Stimulated activated CD8-positive, alpha-beta memory T cell treated with anti-CD3 and anti-CD28 coated beads, Interleukin-7, amount 100 ng/mL, for 1 hour (primary cell): Measurements from ENCODE around the gene NDUFAF2.
"Not testable (repeated sequence)": the region's sequence is repeated elsewhere in the genome, so short reads cannot be mapped to it uniquely, and the experiment has no call there.

ENCODE experiments used
- DNase-seq, 2 donors: peaks; one replicate each; pipeline ENCODE4 v3.0.0-alpha.2; 2020; ENCODE audit warnings: low read depth in 2 of 2

Gene NDUFAF2

DNA sequence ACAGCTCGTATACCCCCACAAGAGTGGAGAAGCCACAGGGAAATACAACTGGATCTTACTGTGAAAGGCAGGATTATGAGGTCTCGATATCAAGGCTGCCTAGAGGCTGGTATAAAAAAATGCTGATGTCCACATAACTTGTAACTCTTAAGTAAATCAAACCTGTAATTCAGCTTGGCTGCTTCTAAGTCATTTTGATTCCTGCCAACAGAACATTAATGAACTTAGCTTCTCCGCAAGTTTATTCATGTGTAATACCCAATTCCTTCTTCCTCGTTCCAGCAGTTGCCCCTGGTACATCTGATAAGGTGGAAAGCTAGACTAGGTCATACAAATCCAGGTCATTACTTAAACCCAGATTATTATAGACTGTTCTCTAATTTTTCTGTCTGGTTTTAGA is 233.7 kb downstream of the NDUFAF2 start:
- no peak for DNase-seq

DNA sequence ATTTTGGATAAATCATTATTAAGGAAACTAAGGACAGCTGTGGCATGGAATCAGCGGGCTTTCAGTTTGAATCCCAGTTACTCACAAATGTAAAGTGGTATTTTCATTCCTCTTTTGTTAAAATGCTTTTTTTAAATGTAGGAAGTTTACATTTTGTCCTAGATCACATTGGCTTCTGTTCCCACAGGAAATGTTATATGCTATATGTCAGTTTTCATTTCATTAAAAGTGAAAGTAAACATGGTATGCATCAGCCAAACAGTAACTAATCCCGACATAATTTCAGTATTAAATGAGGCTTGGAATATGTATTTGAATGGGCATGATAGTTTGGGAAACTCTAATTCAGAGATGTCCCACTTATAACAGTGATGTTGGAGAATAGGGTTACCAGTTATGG is 235.9 kb downstream of the NDUFAF2 start:
- DNase-seq = no peak

DNA sequence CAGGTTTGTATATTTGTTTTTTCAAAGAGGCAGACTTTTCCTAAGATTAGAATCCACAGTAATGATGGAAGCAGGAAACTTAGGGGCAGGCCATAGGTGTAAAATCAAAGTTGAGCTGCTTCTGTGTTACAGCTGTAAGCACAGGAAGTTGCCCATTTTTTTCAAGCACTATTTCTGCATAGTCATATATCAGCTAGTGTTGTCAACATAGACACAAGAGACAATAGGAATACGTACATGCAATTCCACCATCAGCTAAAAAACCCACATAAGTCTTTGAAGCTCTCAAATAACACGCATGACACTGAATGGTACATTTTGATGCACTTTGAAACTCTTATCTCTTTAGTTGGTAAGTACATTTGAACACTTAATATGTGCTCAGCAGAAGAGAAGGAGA is 237.4 kb downstream of the NDUFAF2 start:
- DNase-seq = no peak

DNA sequence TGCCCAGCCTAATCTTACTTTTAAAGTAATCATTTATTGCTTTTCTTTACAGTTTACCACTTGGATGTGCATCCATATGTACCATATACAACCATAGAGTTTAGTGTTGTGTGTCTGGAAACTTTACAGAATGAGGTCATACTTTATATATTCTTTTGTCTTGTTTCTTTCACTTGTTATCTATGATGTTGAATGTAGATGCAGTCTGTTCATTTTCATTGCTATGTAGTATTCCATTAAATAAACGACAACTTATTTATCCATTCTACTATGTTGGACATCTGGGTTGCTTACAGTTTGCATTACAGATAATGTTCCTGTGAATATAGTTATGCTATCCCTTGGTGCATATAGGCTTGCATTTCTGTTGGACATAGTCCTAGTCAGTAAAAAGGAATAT is 238.5 kb downstream of the NDUFAF2 start:
- no peak for DNase-seq

DNA sequence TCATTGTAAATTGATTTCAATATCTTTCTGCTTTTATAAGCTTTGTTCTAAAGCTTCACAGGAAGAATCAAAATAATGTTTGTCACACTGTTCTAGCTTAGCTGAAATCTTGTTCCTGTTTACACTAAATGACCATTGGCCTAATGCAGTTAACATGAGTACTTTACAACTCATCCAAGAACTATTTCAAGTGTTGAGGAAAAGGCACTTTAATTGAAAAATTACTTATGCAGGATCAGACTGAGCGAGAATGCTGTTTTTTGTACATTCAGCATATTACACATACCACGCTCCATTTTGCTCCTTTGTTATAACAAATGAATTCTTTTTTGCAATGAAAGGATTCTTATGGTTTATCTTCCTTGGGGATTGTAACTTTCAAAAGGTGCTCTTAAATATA is 239.7 kb downstream of the NDUFAF2 start:
- no peak for DNase-seq

DNA sequence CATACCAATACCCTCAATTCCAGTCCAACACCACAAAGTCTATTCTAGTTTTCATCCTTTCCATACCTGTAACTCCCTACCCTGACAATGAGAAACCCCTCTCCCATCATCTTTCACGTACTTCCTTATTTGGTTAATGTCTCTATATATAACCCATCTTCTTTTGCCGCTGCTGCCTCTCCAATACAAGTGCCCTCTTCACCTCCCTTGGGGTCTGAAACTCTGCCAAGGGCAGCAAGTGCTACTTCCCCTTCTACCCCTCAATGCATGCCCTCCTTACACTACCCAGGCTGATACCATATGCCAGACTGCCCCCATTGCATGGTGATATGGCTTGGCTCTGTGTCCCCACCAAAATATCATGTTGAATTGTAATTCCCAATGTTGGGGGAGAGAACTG is 241.6 kb downstream of the NDUFAF2 start:
- no peak for DNase-seq

DNA sequence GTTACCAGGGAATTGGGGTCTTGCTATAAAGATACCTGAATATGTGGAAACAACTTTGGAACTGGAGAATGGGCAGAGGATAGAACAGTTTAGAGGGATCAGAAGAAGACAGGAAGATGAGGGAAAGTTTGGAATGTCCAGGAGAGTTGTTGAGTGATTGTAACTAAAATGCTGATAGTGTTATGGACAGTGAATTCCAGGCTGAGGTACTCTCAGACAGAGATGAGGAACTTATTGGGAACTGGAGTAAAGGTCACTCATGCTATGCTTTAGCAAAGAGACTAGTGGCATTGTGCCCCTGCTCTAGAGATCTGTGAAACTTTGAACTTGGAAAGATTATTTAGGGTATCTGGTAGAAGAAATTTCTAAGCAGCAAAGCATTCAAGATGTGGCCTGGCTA is 242.3 kb downstream of the NDUFAF2 start:
- not testable (repeated sequence) for DNase-seq

DNA sequence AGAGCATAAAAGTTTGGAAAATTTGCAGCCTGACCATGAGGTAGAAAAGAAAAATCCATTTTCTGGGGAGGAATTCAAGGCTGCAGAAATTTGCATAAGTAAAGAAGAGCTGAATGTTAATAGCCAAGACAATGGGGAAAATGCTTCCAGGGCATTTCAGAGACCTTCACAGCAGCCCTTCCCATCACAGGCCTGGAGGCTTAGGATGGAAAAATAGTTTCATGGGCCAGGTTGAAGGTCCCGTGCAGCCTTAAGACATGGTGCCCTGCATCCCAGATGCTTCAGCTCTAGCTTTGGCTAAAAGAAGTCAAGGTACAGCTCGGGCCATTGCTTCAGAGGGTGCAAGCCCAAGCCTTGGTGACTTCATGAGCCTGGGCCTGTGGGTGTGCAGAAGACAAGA is 242.8 kb downstream of the NDUFAF2 start:
- not testable (repeated sequence) for DNase-seq

DNA sequence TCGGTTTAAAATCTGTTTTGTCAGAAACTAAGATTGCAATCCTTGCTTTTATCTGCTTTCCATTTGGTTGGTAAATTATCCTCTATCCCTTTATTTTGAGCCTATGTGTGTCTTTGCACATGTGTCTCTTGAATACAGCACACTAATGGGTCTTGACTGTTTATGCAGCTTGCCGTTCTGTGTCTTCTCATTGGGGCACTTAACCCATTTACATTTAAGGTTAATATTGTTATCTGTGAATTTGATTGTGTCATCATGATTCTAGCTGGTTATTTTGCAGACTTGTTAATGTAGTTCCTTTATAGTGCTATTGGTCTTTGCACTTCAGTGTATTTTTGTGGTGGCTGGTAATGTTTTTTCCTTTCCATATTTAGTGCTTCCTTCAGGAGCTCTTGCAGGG is 253.6 kb downstream of the NDUFAF2 start:
- DNase-seq = no peak

DNA sequence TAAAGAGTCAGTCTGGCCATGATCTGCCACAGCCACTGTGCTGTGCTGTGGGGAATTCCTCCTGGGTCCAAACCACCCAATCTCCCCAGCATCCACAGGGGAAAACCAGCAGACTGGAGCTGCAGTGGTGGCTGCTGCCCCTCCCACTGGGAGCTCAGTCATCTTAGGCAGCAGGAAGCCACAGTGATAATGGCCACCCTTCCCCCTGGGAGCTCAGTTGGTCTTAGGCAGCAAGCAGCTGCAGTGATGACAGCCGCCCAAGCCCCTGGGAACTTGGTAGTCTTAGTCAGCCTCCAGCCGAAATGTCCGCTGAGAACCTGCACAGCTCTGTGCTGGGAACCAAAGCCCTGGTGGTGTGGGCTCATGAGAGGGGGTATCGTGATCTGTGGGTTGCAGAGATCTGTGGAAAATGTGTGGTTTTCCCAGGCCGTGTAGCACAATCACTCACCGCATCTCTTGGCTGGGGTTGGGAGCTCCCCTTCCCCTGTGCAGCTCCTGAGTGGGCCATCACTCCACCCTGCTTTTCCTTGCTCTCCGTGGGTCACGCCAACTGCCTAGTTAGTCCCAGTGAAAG is 255.7 kb downstream of the NDUFAF2 start:
- DNase-seq = no peak

DNA sequence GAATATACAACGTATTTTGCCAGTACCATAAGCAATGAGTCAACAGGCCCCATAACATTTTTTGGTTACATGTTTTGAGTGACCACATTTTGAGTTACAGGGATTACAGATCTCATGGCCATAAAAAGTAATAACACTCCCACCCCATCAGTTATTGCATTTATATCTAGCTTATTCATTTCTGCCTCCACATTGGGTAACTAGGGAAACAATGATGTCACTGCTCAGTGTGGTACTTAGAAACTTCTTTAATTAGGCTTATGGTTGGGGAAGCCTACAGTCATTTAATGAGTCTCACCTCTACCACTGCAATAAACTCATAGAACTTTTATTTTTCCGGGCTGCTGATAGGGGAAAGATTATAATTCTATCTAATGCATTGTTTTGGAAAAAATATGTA is 257.2 kb downstream of the NDUFAF2 start:
- no peak for DNase-seq
